Right ventricle myocardium inferior (tissue), 1 donor: ENCODE results near the gene UBAP1L. TPM values are rescaled to one million over a fixed set of nuclear protein-coding genes. Genes with fewer than 3 reads are reported as not detected.
"Not testable (repeated sequence)": the region's sequence is repeated elsewhere in the genome, so short reads cannot be mapped to it uniquely, and the experiment has no call there.

Source experiments
- ATAC-seq: fragments of 200-7000 bp; cut with Tn5 transposase; one replicate; pipeline ENCODE4 v1.9.1; 2020; ENCODE audit warnings: mild to moderate bottlenecking, moderate library complexity
- DNase-seq: peaks from one replicate; pipeline ENCODE4 v3.0.0; 2021; ENCODE audit errors: missing footprints
- intact Hi-C: fragments of 100-400 bp; cut with DNase I; formaldehyde crosslinking; loops from one replicate; pipeline ENCODE4 v1.11.0; 2022
- total RNA-seq: library from RNA; stranded (reverse); fragmentation: NEBNext Ultra II Directional; extraction: Animal tissue kit (Norgen Biotek cat#: 25700); gene quantifications from one replicate; pipeline ENCODE4 v1.2.1, GENCODE V29; 2021
- donor health status: DM: no; HTN: yes; CAD: no; lungs with severe emphysema.

Gene UBAP1L
- total RNA-seq, 1 donor from 2014 or later: 1.5 TPM

DNA sequence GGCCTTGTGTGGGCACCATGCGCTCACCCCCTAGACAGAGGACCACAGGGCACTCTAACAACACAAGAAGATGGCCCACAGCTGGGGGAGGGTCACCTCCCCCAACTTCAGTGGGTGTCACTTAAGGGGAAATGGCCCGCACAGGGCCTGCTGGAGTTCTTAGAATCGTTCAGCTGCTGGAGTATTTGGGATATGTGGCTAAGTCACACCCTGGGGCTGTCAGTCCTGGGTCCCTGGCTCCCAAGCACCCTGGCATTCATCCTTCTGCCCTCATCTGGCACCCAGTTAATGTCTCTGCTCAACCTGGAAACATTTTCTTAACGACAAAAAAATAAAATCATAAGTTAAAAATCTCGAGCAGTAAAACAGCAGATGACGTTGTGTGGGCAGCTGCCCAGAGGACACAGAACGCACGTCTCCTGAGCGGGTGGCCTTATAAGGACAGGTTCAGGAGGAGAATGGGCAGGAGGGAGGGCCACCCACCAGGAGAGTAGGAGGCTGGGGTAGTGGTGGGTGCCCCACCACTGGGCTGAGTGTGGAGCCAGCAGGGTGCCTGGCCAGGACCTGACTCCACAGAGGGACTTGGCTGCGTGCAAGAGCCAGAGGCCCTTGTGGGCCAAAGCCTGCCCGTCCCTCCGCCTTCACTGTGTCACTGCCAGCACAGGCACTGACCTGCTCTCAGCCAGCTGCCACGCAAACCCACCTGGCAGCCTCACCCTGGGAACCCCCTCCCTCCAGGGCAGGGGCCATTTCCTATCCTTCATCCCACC is 26.9 kb downstream of the UBAP1L start:
- intact Hi-C loops: no loop called here
- peak; percentile 82 for DNase-seq
- peak; percentile 77 for ATAC-seq

- no peak for DNase-seq
- intact Hi-C loops: no loop called here
- ATAC-seq: no peak
Observed at GRCh38 chr15:65087411-65087810, 27.6 kb downstream of the UBAP1L start.

DNA sequence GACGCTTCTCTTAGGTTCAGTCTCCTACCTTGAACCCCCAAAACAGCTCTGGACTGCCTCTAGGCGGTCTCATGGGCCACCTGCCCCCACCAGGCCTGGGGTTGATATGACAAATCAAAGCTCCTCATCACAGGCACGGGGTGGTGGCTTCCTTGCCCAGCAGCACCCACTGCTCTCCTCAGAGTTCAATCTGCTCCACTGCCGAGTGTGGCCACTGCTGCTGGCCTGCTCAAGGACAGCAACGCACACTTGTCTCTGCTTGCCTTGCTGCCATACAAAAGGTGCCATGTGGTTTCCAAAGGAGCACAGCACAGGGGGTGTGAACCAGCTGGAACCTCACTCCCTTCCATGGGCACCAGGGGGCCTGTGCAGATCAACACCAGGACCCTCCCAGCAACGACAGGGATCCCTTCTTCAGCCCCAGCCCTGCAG is 28.3 kb downstream of the UBAP1L start:
- no peak for ATAC-seq
- intact Hi-C loops: no loop called here
- no peak for DNase-seq

GRCh38 chr15:65085990-65086679 is 28.9 kb downstream of the UBAP1L start:
- ATAC-seq (no peak), DNase-seq (no peak)
- intact Hi-C loops: no loop called here

DNA sequence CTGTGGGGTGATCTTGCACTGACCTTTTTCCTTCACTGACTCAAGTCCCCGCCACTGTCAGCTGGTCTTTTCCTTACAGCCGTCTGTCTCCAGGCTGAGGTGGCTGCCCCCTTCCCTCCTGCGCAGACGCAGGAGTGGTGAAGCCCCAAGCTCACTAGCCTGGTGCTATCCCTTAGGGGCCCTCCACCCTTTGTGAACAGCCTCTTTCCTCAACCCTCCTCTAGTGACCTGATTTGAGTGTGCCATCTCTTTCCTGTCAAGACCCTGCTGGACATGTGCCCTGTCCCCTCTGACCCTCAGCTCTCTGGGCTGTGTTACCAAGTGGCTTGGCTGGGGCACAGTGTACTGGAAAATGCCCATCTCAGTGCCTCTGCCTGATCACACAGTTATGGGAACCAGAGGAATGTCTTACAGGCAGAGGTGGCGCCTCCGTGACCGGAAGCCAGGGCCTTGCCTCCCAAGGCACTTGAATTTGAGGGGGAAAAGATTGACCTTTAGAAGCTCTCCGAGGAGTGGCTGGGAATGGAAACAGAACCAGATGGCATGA is 29.7 kb downstream of the UBAP1L start:
- intact Hi-C loops: no loop called here
- DNase-seq (no peak), ATAC-seq (no peak)

GRCh38 chr15:65084500-65085206 is 30.3 kb downstream of the UBAP1L start:
- DNase-seq (no peak), ATAC-seq (no peak)
- intact Hi-C loops: no loop called here

- DNase-seq (no peak), ATAC-seq (no peak)
- intact Hi-C loops: loop anchor here (2.0 kb wide), 1 partner anchor 50 kb away; no protein-coding TSS in a partner anchor
Observed at GRCh38 chr15:65083262-65083701, 31.7 kb downstream of the UBAP1L start.

DNA sequence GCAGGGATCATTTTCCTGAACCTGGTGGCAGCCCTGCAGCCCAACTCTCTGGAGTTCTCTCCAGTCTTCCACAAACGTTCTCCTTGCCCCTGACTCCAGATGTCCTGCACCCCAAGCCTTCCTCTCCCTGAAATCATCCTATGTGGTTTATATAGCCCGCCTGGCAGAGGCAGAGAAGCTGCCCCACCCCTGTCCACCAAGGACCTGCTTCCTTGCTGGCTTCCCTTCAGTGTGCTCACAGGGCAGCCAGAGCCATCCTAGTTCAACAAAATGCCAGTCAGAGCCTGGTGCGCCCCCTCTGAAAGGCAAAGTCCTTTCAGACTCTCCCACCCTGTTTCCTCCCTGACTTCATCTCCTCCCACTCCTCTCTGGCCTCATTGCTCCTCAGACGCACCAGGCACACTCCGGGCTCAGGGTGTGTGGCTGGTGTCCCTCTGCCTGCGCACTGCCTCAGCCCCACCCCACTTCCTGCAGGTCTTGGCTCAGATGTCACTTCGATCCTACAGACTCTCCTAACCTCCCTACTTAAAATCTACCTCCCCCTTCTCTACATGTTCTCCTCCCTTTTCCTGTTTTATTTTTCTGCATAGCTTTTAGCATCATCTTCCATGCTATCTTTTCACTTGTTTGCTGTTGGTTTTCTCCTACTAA is 32.6 kb downstream of the UBAP1L start:
- ATAC-seq (no peak), DNase-seq (no peak)
- intact Hi-C loops: loop anchor here (2.0 kb wide), 1 partner anchor 50 kb away; no protein-coding TSS in a partner anchor

GRCh38 chr15:65081758-65082157 is 33.2 kb downstream of the UBAP1L start:
- intact Hi-C loops: loop anchor here (2.0 kb wide), 1 partner anchor 49 kb away; no protein-coding TSS in a partner anchor
- ATAC-seq (no peak), DNase-seq (no peak)

- ATAC-seq (peak; percentile 49), DNase-seq (no peak)
- intact Hi-C loops: no loop called here
Observed at GRCh38 chr15:65081270-65081669, 33.7 kb downstream of the UBAP1L start.

GRCh38 chr15:65079580-65079979 is 35.4 kb downstream of the UBAP1L start:
- no peak for ATAC-seq
- intact Hi-C loops: loop anchor here (2.0 kb wide), 1 partner anchor 25 kb away; no protein-coding TSS in a partner anchor
- no peak for DNase-seq

DNA sequence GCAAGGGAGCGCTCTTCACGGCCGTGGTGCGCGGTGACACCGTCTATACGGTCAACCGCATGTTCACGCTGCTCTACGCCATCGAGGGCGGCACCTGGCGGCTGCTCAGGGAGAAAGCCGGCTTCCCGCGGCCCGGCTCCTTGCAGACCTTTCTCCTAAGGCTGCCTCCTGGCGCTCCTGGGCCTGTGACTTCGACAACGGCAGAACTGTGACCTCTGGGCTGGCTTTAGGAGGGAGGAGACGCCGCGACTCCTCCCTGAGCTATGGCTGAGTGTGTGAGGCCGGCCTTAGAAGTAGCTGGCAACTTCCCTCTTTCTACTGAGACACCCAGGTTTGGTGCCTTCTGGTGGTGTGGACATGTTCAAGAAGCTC is 37.0 kb downstream of the UBAP1L start:
- ATAC-seq (peak; percentile 71), DNase-seq (peak; percentile 88)
- intact Hi-C loops: loop anchor here (2.0 kb wide), 1 partner anchor 23 kb away; no protein-coding TSS in a partner anchor

GRCh38 chr15:65077291-65077980 is 37.6 kb downstream of the UBAP1L start:
- DNase-seq (no peak), ATAC-seq (no peak)
- intact Hi-C loops: no loop called here

DNA sequence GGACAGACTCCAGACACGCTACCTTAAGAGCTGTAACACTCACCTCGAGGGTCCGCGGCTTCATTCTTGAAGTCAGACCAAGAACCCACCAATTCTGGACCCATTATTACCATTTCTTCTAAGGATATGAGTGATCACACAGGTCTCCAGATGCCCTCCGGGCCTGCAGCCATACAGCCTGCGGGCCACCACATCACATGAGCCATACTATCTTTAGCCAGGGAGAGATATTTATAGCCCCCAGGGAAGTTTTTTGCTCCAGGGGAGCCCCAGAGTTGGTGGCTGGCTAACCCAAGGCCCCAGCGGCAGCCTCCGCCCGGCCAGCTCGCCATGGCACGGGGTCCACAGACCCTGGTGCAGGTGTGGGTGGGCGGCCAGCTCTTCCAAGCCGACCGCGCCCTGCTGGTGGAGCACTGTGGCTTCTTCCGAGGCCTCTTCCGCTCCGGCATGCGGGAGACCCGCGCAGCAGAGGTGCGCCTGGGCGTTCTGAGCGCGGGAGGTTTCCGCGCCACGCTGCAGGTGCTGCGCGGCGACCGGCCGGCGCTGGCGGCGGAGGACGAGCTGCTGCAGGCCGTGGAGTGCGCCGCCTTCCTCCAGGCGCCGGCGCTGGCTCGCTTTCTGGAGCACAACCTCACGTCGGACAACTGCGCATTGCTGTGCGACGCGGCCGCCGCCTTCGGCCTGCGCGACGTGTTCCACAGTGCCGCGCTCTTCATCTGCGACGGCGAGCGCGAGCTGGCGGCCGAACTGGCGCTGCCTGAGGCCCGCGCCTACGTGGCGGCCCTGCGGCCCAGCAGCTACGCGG is 38.3 kb downstream of the UBAP1L start, which contains the start of gene KBTBD13:
KBTBD13 (plus strand) TSS at position 261 of the 805 bp plus-strand sequence; CDS start at position 331, 70 bp downstream.
- ATAC-seq (peak; percentile 66), DNase-seq (no peak)
- intact Hi-C loops: no loop called here

GRCh38 chr15:65075607-65076395 is 39.2 kb downstream of the UBAP1L start:
- intact Hi-C loops, ATAC-seq: not testable (repeated sequence)

GRCh38 chr15:65074946-65075345 is 40.1 kb downstream of the UBAP1L start:
- DNase-seq: not testable (repeated sequence)

More at GRCh38 chr15:65075607-65076395, 39.2 kb downstream of the UBAP1L start:
- DNase-seq: peak; percentile 26

More at GRCh38 chr15:65074946-65075345, 40.1 kb downstream of the UBAP1L start:
- intact Hi-C loops, ATAC-seq: not testable (repeated sequence)
